Hippocampal formation (tissue), 2 donors: Measurements from ENCODE around the gene HSD11B2.
A peak's percentile ranks its signal among the peaks of the same experiment; 100 is the strongest.

Experiments
- DNase-seq, 2 donors: peaks; one replicate each; lab custom pipeline; 2025; lab: John Stamatoyannopoulos, UW

Gene HSD11B2

DNA sequence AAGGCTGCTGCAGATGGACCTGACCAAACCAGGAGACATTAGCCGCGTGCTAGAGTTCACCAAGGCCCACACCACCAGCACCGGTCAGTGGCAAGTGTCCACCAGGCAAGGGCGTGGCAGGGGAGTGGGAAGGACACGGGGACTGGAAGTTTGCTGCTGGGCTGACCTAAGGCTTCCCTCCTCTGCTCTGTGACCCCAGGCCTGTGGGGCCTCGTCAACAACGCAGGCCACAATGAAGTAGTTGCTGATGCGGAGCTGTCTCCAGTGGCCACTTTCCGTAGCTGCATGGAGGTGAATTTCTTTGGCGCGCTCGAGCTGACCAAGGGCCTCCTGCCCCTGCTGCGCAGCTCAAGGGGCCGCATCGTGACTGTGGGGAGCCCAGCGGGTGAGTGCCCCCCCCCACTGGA, 4.8 kb downstream of the HSD11B2 start:
- DNase-seq, result no peak

DNA sequence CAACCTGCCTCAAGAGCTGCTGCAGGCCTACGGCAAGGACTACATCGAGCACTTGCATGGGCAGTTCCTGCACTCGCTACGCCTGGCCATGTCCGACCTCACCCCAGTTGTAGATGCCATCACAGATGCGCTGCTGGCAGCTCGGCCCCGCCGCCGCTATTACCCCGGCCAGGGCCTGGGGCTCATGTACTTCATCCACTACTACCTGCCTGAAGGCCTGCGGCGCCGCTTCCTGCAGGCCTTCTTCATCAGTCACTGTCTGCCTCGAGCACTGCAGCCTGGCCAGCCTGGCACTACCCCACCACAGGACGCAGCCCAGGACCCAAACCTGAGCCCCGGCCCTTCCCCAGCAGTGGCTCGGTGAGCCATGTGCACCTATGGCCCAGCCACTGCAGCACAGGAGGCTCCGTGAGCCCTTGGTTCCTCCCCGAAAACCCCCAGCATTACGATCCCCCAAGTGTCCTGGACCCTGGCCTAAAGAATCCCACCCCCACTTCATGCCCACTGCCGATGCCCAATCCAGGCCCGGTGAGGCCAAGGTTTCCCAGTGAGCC, 5.8 kb downstream of the HSD11B2 start:
- DNase-seq, result no peak

DNA sequence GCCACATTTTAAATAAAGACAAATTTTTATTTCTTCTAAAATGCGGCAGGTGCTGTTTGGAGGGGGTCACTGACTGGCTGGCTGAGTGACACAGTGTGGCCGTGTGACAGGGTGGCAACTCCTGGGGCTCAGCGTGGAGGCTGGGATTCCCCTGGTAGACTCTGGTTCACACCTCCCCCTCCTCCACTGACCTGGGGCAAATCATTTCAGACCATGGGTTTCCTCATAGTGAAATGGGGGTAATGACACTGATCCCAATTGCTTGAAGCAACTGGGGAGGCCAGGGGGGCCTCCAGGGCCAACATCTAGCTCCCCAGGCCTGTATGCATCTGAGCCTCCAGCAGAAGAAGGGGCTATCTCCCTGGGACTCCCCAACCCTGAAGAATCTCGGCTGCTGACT, 6.6 kb downstream of the HSD11B2 start:
- DNase-seq, result no peak

DNA sequence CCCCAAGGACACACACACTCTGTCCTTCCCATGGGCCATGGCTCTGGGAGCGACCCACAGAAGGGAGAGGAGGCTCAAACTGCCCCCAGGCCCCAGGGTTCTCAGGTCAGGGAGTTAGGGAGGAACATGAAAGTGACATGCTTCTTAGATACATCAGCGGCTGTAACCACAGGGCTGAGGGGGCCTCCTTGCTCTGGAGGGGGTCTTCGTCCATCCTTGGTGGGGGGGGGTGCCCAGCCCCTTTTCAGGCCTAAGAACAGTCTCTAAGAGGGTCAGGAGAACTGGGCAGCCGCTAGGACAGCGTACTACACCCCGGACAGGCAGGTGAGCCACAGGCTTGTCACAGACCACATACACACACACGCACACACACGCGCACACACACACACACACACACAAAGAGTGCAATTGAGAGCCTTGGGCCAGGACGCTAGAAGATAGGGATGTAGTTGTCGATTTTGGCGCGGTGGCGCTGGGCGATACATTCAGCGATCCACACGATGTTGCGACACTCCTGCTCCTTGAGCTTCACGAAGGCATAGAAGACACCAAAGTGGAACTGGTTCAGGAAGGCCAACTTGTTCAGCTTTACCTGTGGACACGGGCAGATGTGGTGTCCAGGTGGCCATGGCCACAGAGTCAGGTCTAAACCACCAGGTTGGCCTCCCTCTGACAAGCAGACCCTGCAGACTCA, 7.3 kb downstream of the HSD11B2 start:
- no peak for DNase-seq

DNA sequence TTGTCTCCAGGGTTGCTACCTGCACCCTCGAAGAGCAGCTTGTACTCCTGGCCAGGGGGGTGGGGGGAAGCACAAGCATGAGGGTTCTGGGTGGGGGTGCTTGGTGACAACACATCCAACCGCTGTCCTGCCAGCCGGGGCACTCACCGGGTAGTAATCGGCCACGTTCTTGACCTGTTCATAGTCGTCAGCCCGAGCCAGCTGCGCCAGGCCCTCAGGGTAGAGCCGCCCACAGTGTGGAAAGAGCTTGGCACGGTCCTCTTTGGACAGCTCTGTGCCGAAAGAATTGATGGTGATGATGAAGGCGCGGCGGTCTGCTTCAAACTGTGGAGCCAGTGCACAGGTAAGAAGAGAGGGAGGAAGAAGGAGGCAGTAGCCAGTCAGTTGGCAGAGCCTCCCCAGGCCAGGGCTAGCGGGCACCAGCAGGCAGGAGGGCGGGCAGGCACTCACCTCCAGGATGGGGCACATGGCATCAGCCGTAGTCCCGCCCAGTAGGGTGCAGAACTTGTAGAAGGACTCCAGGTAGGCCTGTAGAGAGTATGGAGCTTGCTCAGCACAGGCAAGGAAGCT, 8.0 kb downstream of the HSD11B2 start:
- no peak for DNase-seq

DNA sequence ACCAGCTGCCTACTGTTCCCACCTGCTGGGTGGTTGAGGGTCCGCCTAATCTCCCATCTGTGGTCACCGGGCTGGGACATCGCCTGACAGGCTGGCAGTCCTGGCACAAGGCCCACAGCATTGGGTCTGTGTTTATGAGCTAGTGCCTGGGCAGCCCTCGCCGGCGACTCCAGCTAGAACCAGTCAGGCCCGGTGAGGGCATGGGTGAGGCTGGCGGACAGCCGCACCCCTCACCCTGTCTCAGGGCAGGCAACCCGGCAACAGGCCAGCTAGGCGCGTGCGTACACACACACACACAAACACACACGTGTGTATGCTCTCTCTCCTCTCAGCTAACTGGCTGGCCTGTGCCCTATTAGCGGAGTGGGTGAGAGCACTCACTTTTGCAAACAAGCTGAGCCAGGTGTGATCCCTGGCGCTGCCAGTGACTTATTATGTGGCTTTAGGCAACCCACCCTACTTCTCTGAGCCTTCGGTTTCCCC, 10.4 kb downstream of the HSD11B2 start:
- no peak for DNase-seq

DNA sequence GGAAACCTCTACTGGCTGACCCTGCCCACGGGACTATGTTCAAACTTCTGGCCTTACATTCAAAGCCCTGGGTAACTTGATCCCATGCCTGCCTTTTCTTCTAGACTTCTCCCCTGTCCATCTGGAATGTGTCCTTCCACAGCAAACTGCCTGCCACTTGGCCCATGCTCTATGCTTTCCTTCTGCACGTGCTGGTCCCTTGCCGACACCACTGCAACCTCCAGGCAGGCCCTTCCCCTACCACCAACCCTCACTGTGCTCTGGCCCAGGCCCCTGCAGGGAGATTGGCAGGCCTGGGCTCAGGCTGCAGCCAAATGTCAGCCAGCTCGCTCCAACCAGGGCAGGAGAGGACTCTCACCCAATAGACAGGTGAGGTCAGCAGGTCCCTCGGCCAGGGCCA, 11.0 kb downstream of the HSD11B2 start:
- DNase-seq, result no peak

DNA sequence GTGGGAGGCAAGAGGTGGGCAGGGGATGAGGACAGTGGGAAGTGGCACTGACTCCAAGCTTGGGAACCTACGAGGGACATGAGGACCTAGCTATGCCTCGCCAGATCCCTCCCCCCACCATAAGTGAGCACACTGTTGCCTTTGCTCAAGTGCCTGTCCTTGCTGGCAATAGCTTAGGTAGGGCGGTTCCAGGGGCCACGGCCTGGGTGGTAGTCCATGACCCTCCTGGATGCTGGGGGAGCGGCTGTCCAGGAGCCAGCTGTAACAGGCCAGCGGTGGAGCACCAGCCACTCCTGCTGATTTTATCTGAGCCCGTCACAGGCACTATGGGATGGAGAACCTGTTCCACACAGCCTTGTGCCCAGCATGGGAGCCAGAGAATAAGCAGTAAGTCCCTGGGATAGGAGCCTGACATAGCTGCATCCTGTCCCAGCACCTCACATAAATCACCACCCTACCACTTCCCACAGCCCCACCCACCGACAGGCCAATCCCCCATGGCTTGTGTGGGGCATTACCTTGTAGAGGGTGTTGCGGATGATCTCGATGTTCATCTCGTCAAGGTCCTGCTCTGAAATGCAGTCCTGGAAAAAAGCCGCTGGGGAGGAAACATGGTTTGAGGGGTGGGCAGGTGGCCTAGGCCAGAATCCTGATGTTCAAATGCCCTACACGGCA, 11.8 kb downstream of the HSD11B2 start:
- no peak for DNase-seq

DNA sequence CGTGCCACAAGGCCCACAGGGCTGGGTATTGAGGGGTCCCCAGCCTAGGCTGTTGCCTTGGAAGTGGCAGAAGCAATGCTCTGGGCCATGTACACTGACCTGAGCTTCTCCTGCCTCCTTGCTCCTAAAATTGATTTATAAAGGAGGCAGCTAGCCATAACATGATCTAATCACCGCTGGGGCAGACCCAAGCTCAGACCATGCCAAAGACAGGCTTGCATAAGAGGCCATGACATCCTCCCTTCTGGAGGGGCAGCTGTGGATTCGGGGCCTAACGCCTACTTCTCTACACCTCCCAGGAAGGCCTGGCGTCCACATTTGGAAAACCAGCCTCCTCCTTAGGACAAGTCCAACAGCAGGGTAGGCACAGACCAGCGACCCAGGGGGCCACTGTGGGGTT, 12.3 kb downstream of the HSD11B2 start:
- DNase-seq, result no peak

DNA sequence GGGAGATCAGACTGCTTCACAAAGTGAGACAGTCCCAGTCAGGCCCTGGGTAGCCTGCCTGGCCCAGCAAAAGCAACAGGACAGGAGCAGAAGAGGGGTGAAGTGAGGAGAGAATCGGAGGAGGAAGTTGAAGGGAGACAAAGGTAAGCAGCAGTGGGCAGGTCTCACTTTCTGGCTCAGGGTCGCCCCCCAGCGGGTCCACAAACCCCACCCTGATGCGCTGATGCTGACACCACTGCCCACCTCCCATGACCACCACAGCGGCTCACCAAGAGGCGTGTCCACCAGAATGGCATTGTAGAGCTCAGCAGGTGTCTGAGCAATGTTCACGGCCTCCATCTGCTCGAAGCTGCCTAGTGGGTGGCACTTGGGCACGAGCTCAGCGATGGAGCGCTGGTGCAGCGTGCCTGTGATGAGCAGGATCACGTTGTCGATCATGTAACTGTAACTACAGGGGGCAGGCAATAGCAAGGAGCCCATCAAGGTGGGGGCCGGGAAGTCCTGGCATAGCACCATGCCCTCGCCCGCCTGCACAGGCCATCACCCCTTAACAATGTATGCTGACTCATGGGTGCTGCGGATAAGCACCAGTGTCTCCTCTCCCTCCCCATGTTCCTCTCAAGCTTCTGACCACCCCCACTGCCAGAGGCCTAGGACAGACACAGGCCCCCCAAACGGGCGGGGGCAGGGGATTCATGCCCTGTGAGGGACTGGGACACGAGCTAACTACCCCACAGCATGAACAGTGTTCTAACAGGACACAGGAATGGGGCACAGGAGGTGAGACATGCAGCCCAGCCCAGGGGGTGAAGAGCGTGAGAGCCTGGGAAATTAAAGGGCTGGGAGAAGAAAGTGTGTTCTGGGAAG, 13.6 kb downstream of the HSD11B2 start:
- DNase-seq, result no peak

DNA sequence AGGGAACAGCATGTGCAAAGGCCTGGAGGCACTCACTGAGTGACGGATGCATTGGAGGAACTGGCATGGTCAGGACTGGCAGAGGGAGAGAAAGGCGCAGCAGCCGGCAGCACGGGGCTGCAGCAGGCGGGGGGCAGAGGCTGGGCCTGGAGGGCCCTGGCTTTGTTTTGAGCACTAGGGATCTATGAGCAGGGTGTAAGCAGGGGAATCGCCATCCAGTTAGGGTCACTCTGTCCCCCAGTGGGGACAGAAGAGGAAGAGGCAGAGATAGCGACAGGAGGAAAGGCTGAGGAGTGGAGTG, 14.2 kb downstream of the HSD11B2 start:
- no peak for DNase-seq

DNA sequence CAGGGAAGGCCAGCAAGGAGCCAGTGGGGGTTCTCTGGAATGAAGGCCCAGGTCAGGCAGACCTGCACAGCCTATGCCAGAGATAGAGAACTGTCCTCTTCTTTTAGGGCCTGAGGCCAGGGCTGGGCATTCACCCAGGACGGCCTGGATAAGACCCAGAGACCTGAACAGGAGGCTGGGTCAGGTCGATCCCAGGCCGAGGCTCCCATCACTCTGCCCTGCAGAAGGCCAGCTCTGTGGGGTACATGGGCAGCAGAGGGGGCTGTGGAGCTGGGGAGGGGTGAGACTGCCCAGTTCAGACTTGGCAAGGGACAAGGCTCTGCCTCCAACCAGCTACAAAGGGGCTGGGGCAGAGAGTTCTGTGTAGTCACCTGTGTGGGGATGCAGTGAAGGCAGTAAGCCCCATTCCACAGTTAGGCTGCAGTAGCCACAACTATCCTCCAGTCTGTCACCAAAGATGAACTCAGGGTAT, 14.6 kb downstream of the HSD11B2 start:
- DNase-seq, result no peak

DNA sequence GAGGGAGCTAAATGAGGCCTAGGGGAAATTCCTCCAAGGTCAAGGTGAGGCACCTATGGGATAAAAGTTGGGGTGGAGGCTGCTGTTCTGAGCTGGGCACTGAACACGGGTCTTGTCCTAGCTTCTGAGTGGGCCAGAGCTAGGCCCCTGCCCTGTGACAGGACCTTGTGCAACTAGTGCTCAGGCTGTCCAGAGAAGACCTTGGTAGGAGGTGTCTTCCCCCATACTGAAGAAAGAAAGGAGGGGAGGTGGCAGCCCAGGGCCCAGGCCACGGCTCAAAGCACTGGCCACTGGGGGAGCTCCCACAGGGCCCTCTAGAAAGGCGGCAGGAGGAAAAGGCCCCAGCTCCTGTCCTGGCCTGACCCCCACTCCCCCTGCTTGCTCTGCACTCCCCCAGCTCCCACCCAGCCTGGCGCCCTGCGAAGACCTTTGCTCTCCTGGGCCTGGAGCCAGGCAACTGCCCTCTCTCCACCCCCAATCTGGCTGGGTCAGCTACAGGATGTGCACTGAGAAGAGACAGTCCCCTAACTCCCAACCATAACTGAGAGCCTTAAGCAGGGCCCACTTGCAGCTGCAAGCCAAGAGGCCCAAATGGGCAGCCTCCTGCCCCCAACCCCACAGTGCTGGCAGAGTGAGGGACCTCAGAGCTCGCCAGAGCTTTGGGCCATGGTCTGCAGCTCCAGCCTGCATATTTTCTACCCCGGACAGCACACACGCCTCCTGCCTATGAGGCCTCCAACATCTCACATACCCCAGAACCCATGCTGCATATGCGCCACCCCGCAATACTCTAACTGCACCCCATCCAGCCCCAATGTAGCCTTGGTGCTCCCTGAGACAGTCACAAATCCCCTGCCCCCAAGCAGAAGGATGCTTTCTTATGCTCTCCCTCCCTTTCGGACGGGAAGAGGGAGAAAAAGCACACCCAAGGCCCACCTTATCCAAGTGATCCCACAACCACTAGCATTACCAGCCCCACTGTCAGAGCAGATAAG, 15.3 kb downstream of the HSD11B2 start:
- DNase-seq, result no peak

DNA sequence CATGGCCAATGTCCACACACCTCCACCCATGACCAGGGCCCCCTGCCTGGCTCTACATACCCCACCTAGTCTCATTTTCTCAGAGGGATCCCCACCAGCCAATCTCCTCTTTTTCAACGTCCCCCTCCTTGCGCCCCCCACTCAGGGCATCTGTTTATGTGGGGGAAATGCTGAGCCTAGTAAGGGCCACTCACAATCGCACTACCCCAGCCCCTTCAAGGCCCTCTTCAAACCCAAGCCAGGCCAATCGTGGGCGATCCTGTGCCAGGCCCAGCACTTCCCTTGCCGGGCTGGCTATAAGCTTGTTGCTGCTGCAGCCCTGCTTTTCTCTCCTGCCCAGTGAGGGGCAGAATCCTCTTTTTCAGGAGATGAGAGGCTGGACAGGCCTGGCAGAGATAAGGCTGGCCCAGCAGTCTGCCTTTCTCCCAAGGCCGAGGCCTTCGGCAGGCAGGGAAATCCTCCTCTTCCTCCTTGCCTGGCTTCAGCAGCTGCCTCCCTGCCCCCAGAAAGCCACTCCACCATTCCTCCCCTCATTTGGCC, 16.1 kb downstream of the HSD11B2 start:
- no peak for DNase-seq

DNA sequence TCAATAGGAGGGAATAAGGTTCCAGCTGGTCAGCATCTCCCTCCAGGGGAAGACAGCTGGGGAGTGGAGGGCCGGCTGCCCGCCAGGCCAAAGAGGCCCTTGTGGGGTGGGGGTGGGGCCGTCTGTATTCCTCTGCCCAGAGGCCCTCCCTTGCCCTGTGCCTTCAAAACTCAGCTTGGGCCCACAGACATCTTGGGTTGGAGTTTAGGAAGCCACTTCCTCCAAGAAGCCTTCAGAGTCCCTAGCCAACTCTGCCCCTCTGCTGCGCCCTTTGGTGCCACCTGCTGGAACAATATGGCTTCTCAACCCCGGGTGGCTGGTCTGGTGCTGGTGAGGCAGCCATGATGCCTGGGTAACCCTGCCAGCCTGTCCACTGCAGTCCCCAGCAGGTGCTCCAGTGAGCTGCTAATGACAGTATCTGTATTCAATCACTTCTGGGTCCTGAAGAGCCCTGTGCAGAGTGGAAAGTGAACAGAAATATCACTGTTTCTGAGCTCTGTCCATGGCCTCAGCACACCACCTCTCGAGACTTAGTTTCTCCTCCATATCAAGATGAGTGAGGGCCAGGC, 16.7 kb downstream of the HSD11B2 start:
- peak in 1 of 2 donors; percentile 24 for DNase-seq

DNA sequence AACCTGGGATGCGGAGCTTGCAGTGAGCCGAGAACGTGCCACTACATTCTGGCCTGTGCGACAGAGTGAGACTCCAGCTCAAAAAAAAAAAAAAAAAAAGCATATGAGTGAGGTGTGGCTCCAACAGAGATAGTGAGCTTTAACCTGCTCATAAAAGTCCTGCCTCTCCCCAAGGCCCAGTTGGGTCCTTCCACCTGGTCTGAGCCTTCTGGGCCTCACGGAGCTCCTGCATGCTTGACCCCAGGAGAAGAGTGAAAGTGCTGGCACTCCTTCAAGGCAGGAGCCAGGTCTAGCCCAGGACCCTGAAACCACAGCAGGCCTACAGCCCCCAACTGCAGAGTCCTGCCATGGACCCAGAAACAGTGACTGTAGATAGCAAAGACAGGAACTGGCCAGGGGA, 17.7 kb downstream of the HSD11B2 start:
- no peak for DNase-seq

DNA sequence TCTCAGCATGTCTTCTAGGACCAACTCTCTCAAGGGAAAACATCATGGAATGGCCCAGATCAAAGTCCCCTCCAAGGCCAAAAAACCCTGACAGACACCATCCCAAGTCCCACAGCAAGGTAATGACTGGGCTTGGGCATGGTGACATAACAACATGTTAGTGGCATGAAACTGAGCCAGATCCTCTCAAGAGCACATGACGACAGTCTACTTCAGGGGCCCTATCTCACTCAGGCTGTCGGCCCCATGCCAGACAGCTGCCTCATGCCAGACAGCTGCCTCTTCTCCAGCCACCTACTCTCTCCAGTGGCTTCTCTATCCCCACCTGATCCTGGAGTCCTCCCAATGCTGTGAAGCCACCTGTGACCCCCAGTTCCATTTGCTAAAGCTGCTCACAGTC, 18.4 kb downstream of the HSD11B2 start:
- no peak for DNase-seq

DNA sequence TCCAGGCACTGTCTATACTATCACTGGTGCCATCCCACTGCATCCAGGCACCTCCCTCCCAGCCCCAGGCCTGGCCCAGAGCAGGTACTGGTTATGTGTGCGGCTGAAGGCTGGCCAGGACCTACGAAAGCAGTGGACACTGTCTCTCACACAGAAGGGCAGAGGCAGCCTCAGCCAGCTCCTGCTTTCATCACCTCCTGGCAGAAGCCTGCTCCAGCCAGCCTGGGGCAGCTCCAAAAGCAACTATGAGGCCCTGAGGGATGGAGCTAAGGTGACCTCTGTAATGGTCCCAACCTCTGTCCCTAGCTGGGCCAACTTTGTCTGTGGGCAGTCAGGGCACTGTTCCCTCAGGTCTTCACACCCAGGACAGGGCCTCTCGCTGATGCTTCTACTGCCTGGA, 18.8 kb downstream of the HSD11B2 start:
- no peak for DNase-seq

DNA sequence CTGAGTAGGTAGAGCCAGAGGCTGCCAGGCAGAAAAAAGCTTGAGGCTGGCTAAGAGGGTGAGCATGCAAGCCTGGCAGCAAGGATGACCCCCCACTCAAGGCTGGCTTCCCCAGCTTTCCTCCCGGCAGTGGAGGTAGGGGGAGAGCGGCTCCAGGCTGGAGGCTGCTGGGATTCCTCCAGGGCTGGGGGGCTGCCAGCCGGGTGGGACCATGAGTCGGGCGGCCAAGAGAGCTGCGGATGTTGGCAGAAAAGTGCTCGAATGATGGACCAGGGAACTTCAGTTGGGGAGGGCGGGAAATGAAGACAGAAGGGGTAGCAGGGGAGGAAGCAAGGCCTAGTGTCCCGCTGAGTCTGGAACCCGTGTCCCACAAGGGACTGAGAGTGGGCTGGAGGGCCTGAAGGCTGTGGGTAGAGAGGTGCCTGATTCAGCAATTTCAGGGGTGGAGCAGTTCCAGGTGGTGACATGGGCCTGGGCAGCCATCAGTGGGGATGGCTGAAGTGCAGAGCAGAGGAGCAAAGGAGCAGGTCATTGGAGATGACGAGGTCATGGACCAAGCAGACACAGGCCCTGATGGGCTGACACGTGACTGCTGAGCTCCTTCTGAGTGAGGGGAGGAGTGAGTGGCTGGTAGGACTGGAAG, 20.3 kb downstream of the HSD11B2 start:
- DNase-seq, result no peak
